GM19240 (cell line): ENCODE results near the gene CHMP3.
"Not testable (repeated sequence)": the region's sequence is repeated elsewhere in the genome, so short reads cannot be mapped to it uniquely, and the experiment has no call there.

Source experiments
- DNase-seq: peaks from one replicate; pipeline ENCODE4 v3.0.0; 2011; ENCODE audit warnings: low spot score; ENCODE audit not compliant: insufficient read length

Gene CHMP3

GRCh38 chr2:86549963-86550725, 13.1 kb downstream of the CHMP3 start:
- not testable (repeated sequence) for DNase-seq

DNA sequence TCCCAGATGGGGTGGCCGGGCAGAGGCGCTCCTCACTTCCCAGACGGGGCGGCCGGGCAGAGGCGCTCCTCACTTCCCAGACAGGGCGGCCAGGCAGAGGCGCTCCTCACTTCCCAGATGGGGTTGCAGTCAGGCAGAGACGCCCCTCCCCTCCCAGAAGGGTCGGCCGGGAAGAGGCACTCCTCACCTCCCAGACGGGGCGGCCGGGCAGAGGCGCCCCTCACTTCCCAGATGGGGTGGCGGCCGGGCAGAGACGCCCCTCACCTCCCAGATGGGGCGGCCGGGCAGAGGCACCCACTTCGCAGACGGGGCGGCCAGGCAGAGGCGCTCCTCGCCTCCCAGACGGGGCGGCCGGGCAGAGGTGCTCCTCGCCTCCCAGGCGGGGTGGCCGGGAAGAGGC, 13.8 kb downstream of the CHMP3 start:
- DNase-seq, result not testable (repeated sequence)

GRCh38 chr2:86548913-86549396, 14.3 kb downstream of the CHMP3 start:
- DNase-seq, result not testable (repeated sequence)

GRCh38 chr2:86548165-86548912, 14.9 kb downstream of the CHMP3 start:
- DNase-seq, result not testable (repeated sequence)

DNA sequence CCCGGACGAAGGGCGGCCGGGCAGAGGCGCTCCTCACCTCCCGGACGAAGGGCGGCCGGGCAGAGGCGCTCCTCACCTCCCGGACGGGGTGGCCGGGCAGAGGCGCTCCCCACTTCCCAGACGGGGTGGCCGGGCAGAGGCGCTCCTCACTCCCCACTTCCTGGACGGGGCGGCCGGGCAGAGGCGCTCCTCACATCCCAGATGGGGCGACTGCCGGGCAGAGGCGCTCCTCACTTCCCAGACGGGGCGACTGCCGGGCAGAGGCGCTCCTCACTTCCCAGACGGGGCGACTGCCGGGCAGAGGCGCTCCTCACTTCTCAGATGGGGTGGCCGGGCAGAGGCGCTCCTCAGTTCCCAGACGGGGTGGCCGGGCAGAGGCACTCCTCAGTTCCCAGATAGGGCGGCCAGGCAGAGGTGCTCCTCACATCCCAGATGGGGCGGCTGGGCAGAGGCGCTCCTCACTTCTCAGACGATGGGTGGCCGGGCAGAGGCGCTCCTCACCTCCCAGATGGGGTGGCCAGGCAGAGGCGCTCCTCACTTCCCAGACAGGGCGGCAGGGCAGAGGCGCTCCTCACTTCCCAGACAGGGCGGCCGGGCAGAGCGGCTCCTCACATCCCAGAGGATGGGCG, 17.8 kb downstream of the CHMP3 start:
- DNase-seq, result not testable (repeated sequence)

DNA sequence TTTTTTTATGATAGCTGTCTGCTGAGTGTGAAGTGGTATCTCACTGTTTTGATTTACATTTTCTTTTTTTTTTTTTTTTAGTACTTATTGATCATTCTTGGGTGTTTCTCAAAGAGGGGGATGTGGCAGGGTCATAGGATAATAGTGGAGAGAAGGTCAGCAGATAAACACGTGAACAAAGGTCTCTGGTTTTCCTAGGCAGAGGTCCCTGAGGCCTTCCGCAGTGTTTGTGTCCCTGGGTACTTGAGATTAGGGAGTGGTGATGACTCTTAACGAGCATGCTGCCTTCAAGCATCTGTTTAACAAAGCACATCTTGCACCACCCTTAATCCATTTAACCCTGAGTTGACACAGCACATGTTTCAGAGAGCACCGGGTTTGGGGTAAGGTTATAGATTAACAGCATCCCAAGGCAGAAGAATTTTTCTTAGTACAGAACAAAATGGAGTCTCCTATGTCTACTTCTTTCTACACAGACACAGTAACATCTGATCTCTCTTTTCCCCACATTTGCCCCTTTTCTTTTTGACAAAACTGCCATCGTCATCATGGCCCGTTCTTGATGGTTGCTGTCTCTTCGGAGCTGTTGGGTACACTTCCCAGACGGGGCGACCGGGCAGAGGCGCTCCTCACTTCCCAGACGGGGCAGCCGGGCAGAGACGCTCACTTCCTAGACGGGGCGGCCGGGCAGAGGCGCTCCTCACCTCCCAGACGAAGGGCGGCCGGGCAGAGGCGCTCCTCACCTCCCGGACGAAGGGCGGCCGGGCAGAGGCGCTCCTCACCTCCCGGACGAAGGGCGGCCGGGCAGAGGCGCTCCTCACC, 18.8 kb downstream of the CHMP3 start:
- DNase-seq, result not testable (repeated sequence)

DNA sequence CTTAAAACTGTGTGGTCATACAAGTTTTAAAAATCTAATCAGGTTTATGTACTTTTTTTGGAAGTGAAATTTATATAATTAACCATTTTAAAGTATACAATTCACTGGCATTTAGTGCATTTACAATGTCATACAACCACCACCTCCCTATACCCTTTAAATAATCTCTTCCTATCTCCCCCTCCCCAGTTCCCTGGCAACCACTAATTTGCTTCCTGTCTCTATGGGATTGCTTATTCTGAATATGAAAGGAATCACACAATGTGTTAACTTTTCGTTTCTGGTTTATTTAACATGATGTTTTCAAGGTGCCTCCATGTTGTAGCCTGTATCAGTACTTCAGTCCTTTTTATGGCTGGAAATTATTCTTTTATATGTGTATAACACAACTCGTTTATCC, 19.4 kb downstream of the CHMP3 start:
- DNase-seq, result no peak

GRCh38 chr2:86543335-86543734, 19.9 kb downstream of the CHMP3 start:
- no peak for DNase-seq

GRCh38 chr2:86542814-86543213, 20.4 kb downstream of the CHMP3 start:
- DNase-seq, result no peak

- DNase-seq, result no peak
Observed at GRCh38 chr2:86541334-86541733, 21.9 kb downstream of the CHMP3 start.

- no peak for DNase-seq
Observed at GRCh38 chr2:86533589-86533988, 29.7 kb downstream of the CHMP3 start.

- DNase-seq, result no peak
Observed at GRCh38 chr2:86525421-86526340, 37.6 kb downstream of the CHMP3 start.

DNA sequence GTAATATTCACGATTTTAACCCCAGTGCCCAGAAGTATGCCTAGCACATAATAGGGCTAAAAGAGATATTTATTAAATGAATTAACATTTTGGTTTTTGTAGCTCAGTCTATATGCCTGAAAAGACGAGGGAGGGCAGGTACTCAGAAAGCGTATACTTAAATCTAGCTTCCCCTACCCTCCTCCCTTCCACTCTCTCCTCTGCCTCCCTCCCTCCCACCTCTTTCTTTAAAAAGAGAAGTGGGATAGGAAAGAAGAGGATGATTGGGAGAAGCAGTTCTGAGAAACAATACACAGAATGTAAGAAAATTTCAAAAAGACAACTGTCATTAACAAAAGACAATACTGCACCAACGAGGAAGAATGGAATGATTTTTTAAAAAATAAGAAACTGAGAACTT, 39.8 kb downstream of the CHMP3 start:
- DNase-seq, result no peak

DNA sequence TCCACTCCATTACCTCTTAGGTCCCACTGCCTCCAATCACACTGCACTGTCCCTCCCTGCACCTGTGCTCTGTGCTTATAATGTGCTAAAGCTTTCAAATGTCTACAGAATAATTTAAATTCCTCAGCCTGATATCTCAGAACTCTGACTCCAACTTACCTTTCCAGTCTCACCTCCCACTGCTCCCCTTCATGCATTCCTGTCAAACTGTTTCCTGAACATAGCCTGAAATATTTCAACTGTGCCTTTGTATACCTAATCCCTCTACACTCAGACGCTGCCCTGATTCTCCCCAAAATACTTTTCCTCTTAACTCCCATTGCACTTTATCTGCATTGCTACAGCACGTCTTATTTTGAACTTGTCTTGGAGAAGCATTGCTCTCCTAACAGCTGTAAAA, 40.5 kb downstream of the CHMP3 start:
- no peak for DNase-seq

DNA sequence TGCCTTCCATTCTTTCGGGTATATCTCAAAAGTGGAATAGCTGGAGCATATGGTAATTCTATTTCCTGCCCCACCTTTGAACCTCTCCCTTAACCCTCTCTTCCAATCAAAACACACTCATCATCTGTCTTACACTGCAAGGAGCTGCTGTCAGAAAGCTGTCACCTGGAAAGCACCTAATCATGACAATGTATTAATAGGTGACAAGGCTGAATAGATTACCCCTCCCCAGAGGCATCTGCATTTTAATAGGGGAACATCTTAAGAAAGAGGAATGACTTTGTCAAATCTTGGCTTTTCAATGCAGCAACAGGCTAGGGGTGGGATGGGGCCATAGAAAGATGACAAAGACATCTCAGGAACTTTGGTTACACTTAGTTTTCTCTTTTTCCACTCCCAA, 41.3 kb downstream of the CHMP3 start:
- no peak for DNase-seq

GRCh38 chr2:86520153-86520552, 43.1 kb downstream of the CHMP3 start:
- DNase-seq, result no peak

- no peak for DNase-seq
Observed at GRCh38 chr2:86519349-86519748, 43.9 kb downstream of the CHMP3 start.

GRCh38 chr2:86518481-86518880, 44.8 kb downstream of the CHMP3 start:
- no peak for DNase-seq

DNA sequence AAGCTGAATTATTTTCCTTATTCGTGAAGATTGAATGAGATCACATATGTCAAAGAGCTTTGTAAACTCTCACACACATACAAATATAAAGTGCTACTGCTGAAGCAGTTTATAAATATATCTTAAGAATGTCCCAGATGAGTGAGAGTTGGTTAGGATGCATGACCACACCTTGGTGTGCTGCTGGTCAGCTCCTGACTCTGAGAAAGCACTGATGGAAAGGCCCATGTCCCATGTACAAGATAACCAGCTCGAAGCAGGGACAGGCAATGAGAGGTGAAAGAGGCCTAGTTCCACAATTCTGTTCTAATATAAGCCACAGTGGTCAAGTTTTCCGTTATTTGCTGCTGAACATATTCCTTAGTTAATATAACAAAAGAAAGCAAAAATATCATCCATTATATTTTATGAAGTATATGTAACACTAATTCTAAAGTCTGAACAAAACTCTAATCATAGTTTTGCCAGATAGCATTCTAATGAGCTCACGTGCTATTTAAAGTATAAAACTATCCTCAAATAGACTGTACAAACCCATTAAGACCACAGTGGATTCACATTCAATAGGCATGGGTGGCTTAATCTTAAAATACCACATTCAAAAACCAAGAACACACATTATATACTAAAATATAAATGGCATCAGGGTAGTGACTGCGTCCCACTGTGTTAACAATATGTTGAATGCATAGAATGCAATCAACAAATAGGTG, 49.1 kb downstream of the CHMP3 start:
- no peak for DNase-seq

GRCh38 chr2:86512892-86513291, 50.4 kb downstream of the CHMP3 start:
- DNase-seq, result no peak
